Nephron (organoid): ENCODE measurements around the gene USP35.

Experiments
- H3K27ac Mint-ChIP-seq, 3 experiments: 2 replicates each; pipeline ENCODE4 v1.8.0; 2020; ENCODE audit warnings: mixed read lengths in 3 of 3, mild to moderate bottlenecking in 2 of 3, moderate library complexity in 1 of 3
- H3K27me3 Mint-ChIP-seq: 2 replicates; pipeline ENCODE4 v1.8.0; 2021; ENCODE audit warnings: low read depth, mild to moderate bottlenecking, moderate library complexity, mixed read lengths
- H3K36me3 Mint-ChIP-seq: 2 replicates; pipeline ENCODE4 v1.8.0; 2020; ENCODE audit warnings: low read depth, mixed read lengths
- H3K4me1 Mint-ChIP-seq: 2 replicates; pipeline ENCODE4 v1.8.0; 2020; ENCODE audit warnings: mixed read lengths
- H3K4me3 Mint-ChIP-seq, 3 experiments: 2 replicates each; pipeline ENCODE4 v1.8.0; 2020; ENCODE audit warnings: mild to moderate bottlenecking in 3 of 3, mixed read lengths in 3 of 3, moderate library complexity in 2 of 3
- H3K9me3 Mint-ChIP-seq: 2 replicates; pipeline ENCODE4 v1.8.0; 2020; ENCODE audit warnings: mixed read lengths
- CTCF ChIP-seq, 3 experiments: fragments of 200-600 bp; sonication (generic); IDR thresholded peaks; one replicate each; pipeline ENCODE4 v1.5.0; 2021; ENCODE audit warnings: antibody characterized with exemption in 3 of 3; ENCODE audit not compliant: unreplicated experiment in 3 of 3

USP35 gene

GRCh38 chr11:78187366-78188285, 1.1 kb upstream of the USP35 start:
- peaks cover 38% of the 10 kb centered on the region for H3K4me1 Mint-ChIP-seq
- no peak for TF ChIP-seq CTCF (IDR thresholded peaks at IDR 0.05; ENCODE audit: unreplicated experiment in 3 of 3)
- peaks cover 4% of the 10 kb centered on the region for H3K36me3 Mint-ChIP-seq
- no peaks in the 10 kb centered on the region for H3K9me3 Mint-ChIP-seq
- H3K27ac Mint-ChIP-seq, result peak overlapping the region; percentile 61 to 91 (median 81)
- peak overlapping the region; percentile 97 to 98 (median 98) for H3K4me3 Mint-ChIP-seq
- no peaks in the 10 kb centered on the region for H3K27me3 Mint-ChIP-seq

GRCh38 chr11:78189174-78189724, 530 bp downstream of the USP35 start:
- H3K4me3 Mint-ChIP-seq, result peak overlapping the region; percentile 97 to 98 (median 98)
- no peak for TF ChIP-seq CTCF (IDR thresholded peaks at IDR 0.05; ENCODE audit: unreplicated experiment in 3 of 3)

GRCh38 chr11:78189851-78190250, 1.1 kb downstream of the USP35 start:
- H3K36me3 Mint-ChIP-seq, result no peaks in the 10 kb centered on the region
- no peaks in the 10 kb centered on the region for H3K9me3 Mint-ChIP-seq
- peak overlapping the region; percentile 0 to 65 (median 42) for H3K27ac Mint-ChIP-seq
- no peaks in the 10 kb centered on the region for H3K27me3 Mint-ChIP-seq
- H3K4me3 Mint-ChIP-seq, result peak overlapping the region; percentile 97 to 98 (median 98)
- H3K4me1 Mint-ChIP-seq, result peaks cover 59% of the 10 kb centered on the region
- TF ChIP-seq CTCF (IDR thresholded peaks at IDR 0.05; ENCODE audit: unreplicated experiment in 3 of 3), result no peak

More at GRCh38 chr11:78189174-78189724, 530 bp downstream of the USP35 start:
- no peaks in the 10 kb centered on the region for H3K36me3 Mint-ChIP-seq
- H3K27me3 Mint-ChIP-seq, result no peaks in the 10 kb centered on the region
- H3K9me3 Mint-ChIP-seq, result no peaks in the 10 kb centered on the region
- peak overlapping the region; percentile 42 to 81 (median 65) for H3K27ac Mint-ChIP-seq
- H3K4me1 Mint-ChIP-seq, result peaks cover 53% of the 10 kb centered on the region

- H3K4me3 Mint-ChIP-seq, result peak overlapping the region; percentile 97 to 98 (median 98)
- no peak for TF ChIP-seq CTCF (IDR thresholded peaks at IDR 0.05; ENCODE audit: unreplicated experiment in 3 of 3)
- peaks cover 65% of the 10 kb centered on the region for H3K4me1 Mint-ChIP-seq
- no peaks in the 10 kb centered on the region for H3K9me3 Mint-ChIP-seq
- no peaks in the 10 kb centered on the region for H3K27me3 Mint-ChIP-seq
- no peaks in the 10 kb centered on the region for H3K36me3 Mint-ChIP-seq
- peak overlapping the region in 2 of 3 experiments; percentile 4 to 26 for H3K27ac Mint-ChIP-seq
Measured at GRCh38 chr11:78190374-78190773, 1.7 kb downstream of the USP35 start.

GRCh38 chr11:78190871-78191538, 2.3 kb downstream of the USP35 start:
- Mint-ChIP-seq H3K4me1 (peaks cover 65% of the 10 kb centered on the region), H3K4me3 (peak overlapping the region; percentile 14 to 98 (median 97)), H3K9me3 (no peaks in the 10 kb centered on the region), H3K36me3 (no peaks in the 10 kb centered on the region), H3K27me3 (no peaks in the 10 kb centered on the region), H3K27ac (peak overlapping the region; percentile 3 to 10 (median 4))
- TF ChIP-seq CTCF (IDR thresholded peaks at IDR 0.05; ENCODE audit: unreplicated experiment in 3 of 3), result no peak
